Measurements from ENCODE around the gene SERINC3.
A peak's percentile ranks its signal among the peaks of the same experiment; 100 is the strongest.

The SERINC3 gene

GRCh38 chr20:44483112-44483511 lies 38.8 kb downstream of the SERINC3 start:
- Histone ChIP-seq H3K4me3 (replicated peaks; ENCODE audit: insufficient read depth, low read length) (no peak overlapping the region), H3K27ac (replicated peaks) (no peak overlapping the region), H3K27me3 (ENCODE audit: insufficient read depth, poor library complexity, severe bottlenecking) (no peaks in the 10 kb centered on the region)
- no peak for DNase-seq (ENCODE audit: low read depth in 1 of 2, low spot score in 1 of 2)
- TF ChIP-seq CTCF (IDR thresholded peaks at IDR 0.05; ENCODE audit: insufficient read depth, low read length) (no peak), SPI1 (IDR thresholded peaks at IDR 0.05; ENCODE audit: borderline replicate concordance, low read depth) (no peak), REST (IDR thresholded peaks at IDR 0.05; ENCODE audit: insufficient replicate concordance, low read depth) (no peak), GABPA (IDR thresholded peaks at IDR 0.05; ENCODE audit: low read depth) (no peak), POLR2AphosphoS5 (IDR thresholded peaks at IDR 0.05; ENCODE audit: low read depth) (no peak)

- peak in 1 of 2 experiments; percentile 41 for DNase-seq (ENCODE audit: low read depth in 1 of 2, low spot score in 1 of 2)
- H3K4me3 ChIP-seq (replicated peaks; ENCODE audit: insufficient read depth, low read length): no peak overlapping the region
- TF ChIP-seq GABPA (IDR thresholded peaks at IDR 0.05; ENCODE audit: low read depth) (no peak), REST (IDR thresholded peaks at IDR 0.05; ENCODE audit: insufficient replicate concordance, low read depth) (no peak), CTCF (IDR thresholded peaks at IDR 0.05; ENCODE audit: insufficient read depth, low read length) (no peak), SPI1 (IDR thresholded peaks at IDR 0.05; ENCODE audit: borderline replicate concordance, low read depth) (no peak), POLR2AphosphoS5 (IDR thresholded peaks at IDR 0.05; ENCODE audit: low read depth) (no peak)
- peak overlapping the region; percentile 17; the same call in 1 of the 2 replicates for H3K27ac ChIP-seq (replicated peaks)
- no peaks in the 10 kb centered on the region for H3K27me3 ChIP-seq (ENCODE audit: insufficient read depth, poor library complexity, severe bottlenecking)
Measured at GRCh38 chr20:44481719-44482416, 40.0 kb downstream of the SERINC3 start.

- H3K27ac ChIP-seq (replicated peaks): no peak overlapping the region
- no peak for TF ChIP-seq POLR2AphosphoS5 (IDR thresholded peaks at IDR 0.05; ENCODE audit: low read depth)
- no peak for TF ChIP-seq SPI1 (IDR thresholded peaks at IDR 0.05; ENCODE audit: borderline replicate concordance, low read depth)
- TF ChIP-seq CTCF (IDR thresholded peaks at IDR 0.05; ENCODE audit: insufficient read depth, low read length): no peak
- no peak for TF ChIP-seq REST (IDR thresholded peaks at IDR 0.05; ENCODE audit: insufficient replicate concordance, low read depth)
- TF ChIP-seq GABPA (IDR thresholded peaks at IDR 0.05; ENCODE audit: low read depth): no peak
- no peak for DNase-seq (ENCODE audit: low read depth in 1 of 2, low spot score in 1 of 2)
- H3K27me3 ChIP-seq (ENCODE audit: insufficient read depth, poor library complexity, severe bottlenecking): no peaks in the 10 kb centered on the region
- no peak overlapping the region for H3K4me3 ChIP-seq (replicated peaks; ENCODE audit: insufficient read depth, low read length)
Measured at GRCh38 chr20:44480097-44480496, 41.8 kb downstream of the SERINC3 start.
